Upper lobe of left lung (tissue), 6 donors: Measurements from ENCODE around the gene TRIM75. TPM values are rescaled to one million over a fixed set of nuclear protein-coding genes. Genes with fewer than 3 reads are reported as not detected.
"Not testable (repeated sequence)": the region's sequence is repeated elsewhere in the genome, so short reads cannot be mapped to it uniquely, and the experiment has no call there.

Experiments
- ATAC-seq, 2 donors: fragments of 200-7000 bp; cut with Tn5 transposase; one replicate each; pipeline ENCODE4 v1.9.1; 2022; ENCODE audit warnings: mild to moderate bottlenecking in 2 of 2, moderate library complexity in 2 of 2; ENCODE audit not compliant: low FRiP score in 2 of 2
- DNase-seq, 2 donors: peaks; one replicate each; pipeline ENCODE4 v3.0.0-alpha.2; 2019 to 2020
- H3K27ac ChIP-seq, 4 donors: fragments of 200-600 bp; sonication (generic); one replicate each; pipeline ENCODE4 v1.5.1; 2016 to 2019
- H3K27me3 ChIP-seq, 4 donors: fragments of 200-600 bp; sonication (generic); one replicate each; pipeline ENCODE4 v1.5.1; 2017 to 2019
- H3K36me3 ChIP-seq, 4 donors: fragments of 200-600 bp; sonication (generic); one replicate each; pipeline ENCODE4 v1.5.1; 2016 to 2019
- H3K4me1 ChIP-seq, 4 donors: fragments of 200-600 bp; sonication (generic); one replicate each; pipeline ENCODE4 v1.5.1; 2018 to 2019
- H3K4me3 ChIP-seq, 4 donors: fragments of 200-600 bp; sonication (generic); one replicate each; pipeline ENCODE4 v1.5.1; 2017 to 2019; ENCODE audit warnings: mild to moderate bottlenecking in 2 of 4, moderate library complexity in 1 of 4
- H3K9me3 ChIP-seq, 4 donors: fragments of 200-600 bp; sonication (generic); one replicate each; pipeline ENCODE4 v1.5.1; 2018 to 2019
- CTCF ChIP-seq, 6 experiments: fragments of 450-650 bp in 4 of 6; fragments of 200-600 bp in 2 of 6; sonication (generic) in 2 of 6; IDR thresholded peaks; one replicate each; pipeline ENCODE4 v1.5.1; 2016 to 2019; ENCODE audit warnings: antibody characterized with exemption in 6 of 6
- EP300 ChIP-seq, 4 donors: sonication (generic); formaldehyde crosslinking; IDR thresholded peaks; one replicate each; pipeline ENCODE4 v1.5.1; 2017; ENCODE audit warnings: antibody characterized with exemption in 4 of 4, control low read depth in 2 of 4
- POLR2A ChIP-seq, 4 donors: fragments of 450-650 bp; IDR thresholded peaks; one replicate each; pipeline ENCODE4 v1.5.1; 2016 to 2017; ENCODE audit warnings: antibody characterized with exemption in 4 of 4, mild to moderate bottlenecking in 2 of 4
- POLR2AphosphoS5 ChIP-seq, 2 donors: sonication (generic); formaldehyde crosslinking; IDR thresholded peaks; one replicate each; pipeline ENCODE4 v1.5.1; 2017; ENCODE audit warnings: antibody characterized with exemption in 2 of 2
- WGBS, 2 donors: methylation state at CpG; one replicate each; pipeline ENCODE4 v1.1.5; 2017 to 2018; 5-methylcytosine and 5-hydroxymethylcytosine counted together
- total RNA-seq, 6 donors: library from RNA; depleted of rRNA in 4 of 6; stranded (reverse); fragments of >200 nt in 4 of 6; gene quantifications; one replicate each; pipeline versions ENCODE4 v1.1.0 to v1.2.1, GENCODE V29; 2016 to 2021
- donor health status: DM: no; HTN: no; CAD: no; lungs with moderate emphysema.
- donor health status: DM: no; HTN: yes; CAD: no; lungs with severe emphysema.

The TRIM75 gene
- total RNA-seq, 6 donors from 2014 or later: not detected

- WGBS, 2 donors: 67 to 80% methylated on average over 1 to 2 of the region's 2 CpGs
- ATAC-seq: no peak
- no peaks in the 10 kb centered on the region for H3K9me3 ChIP-seq
- H3K36me3 ChIP-seq: no peaks in the 10 kb centered on the region
- TF ChIP-seq EP300 (IDR thresholded peaks at IDR 0.05): no peak
- no peak for TF ChIP-seq POLR2A (IDR thresholded peaks at IDR 0.05)
- TF ChIP-seq POLR2AphosphoS5 (IDR thresholded peaks at IDR 0.05): no peak
- no peak overlapping the region for H3K27ac ChIP-seq
- H3K4me3 ChIP-seq: no peak overlapping the region
- H3K27me3 ChIP-seq: no peaks in the 10 kb centered on the region
- H3K4me1 ChIP-seq: no peaks in the 10 kb centered on the region
- DNase-seq: no peak
Measured at GRCh38 chr4:165058666-165059065, 5.0 kb downstream of the TRIM75 start.

- ATAC-seq (no peak), DNase-seq (no peak)
- H3K36me3 ChIP-seq: no peaks in the 10 kb centered on the region
- H3K4me3 ChIP-seq: no peak overlapping the region
- TF ChIP-seq POLR2A (IDR thresholded peaks at IDR 0.05) (no peak), EP300 (IDR thresholded peaks at IDR 0.05) (no peak), CTCF (IDR thresholded peaks at IDR 0.05) (no peak), POLR2AphosphoS5 (IDR thresholded peaks at IDR 0.05) (no peak)
- no peaks in the 10 kb centered on the region for H3K27me3 ChIP-seq
- H3K9me3 ChIP-seq: no peaks in the 10 kb centered on the region
- H3K4me1 ChIP-seq: no peaks in the 10 kb centered on the region
- H3K27ac ChIP-seq: no peak overlapping the region
- 74 to 78% methylated on average over 4 of the region's 4 CpGs for WGBS, 2 donors
Measured at GRCh38 chr4:165059386-165059785, 5.7 kb downstream of the TRIM75 start.

- no peak for ATAC-seq
- no peak for DNase-seq
Measured at GRCh38 chr4:165060938-165061337, 7.3 kb downstream of the TRIM75 start.

GRCh38 chr4:165070560-165070959 is 16.9 kb downstream of the TRIM75 start:
- Histone ChIP-seq H3K4me3 (no peak overlapping the region), H3K4me1 (no peaks in the 10 kb centered on the region), H3K9me3 (no peaks in the 10 kb centered on the region), H3K27me3 (no peaks in the 10 kb centered on the region), H3K27ac (no peak overlapping the region), H3K36me3 (peaks cover 0 to 3% (median 1%) of the 10 kb centered on the region in 4 donors)
- WGBS, 2 donors: 74 to 78% methylated on average over 1 of the region's 1 CpG
- no peak for TF ChIP-seq POLR2AphosphoS5 (IDR thresholded peaks at IDR 0.05)
- no peak for TF ChIP-seq CTCF (IDR thresholded peaks at IDR 0.05)
- TF ChIP-seq EP300 (IDR thresholded peaks at IDR 0.05): no peak
- TF ChIP-seq POLR2A (IDR thresholded peaks at IDR 0.05): no peak
- ATAC-seq: no peak
- DNase-seq: no peak

More at GRCh38 chr4:165060938-165061337, 7.3 kb downstream of the TRIM75 start:
- H3K9me3 ChIP-seq: no peaks in the 10 kb centered on the region
- no peak overlapping the region for H3K27ac ChIP-seq
- H3K4me1 ChIP-seq: no peaks in the 10 kb centered on the region
- no peaks in the 10 kb centered on the region for H3K27me3 ChIP-seq
- no peak for TF ChIP-seq CTCF (IDR thresholded peaks at IDR 0.05)
- H3K36me3 ChIP-seq: no peaks in the 10 kb centered on the region
- 73 to 74% methylated on average over 1 of the region's 1 CpG for WGBS, 2 donors
- no peak overlapping the region for H3K4me3 ChIP-seq

GRCh38 chr4:165073346-165073745 is 19.7 kb downstream of the TRIM75 start:
- not testable (repeated sequence) for H3K27ac ChIP-seq, H3K9me3 ChIP-seq, H3K27me3 ChIP-seq, H3K4me3 ChIP-seq, ATAC-seq, DNase-seq, H3K4me1 ChIP-seq
- WGBS, 2 donors: 67 to 77% methylated on average over 11 of the region's 11 CpGs
- H3K36me3 ChIP-seq: peaks cover 0 to 22% (median 9%) of the 10 kb centered on the region in 4 donors

- Histone ChIP-seq H3K9me3 (no peaks in the 10 kb centered on the region), H3K4me3 (no peak overlapping the region), H3K4me1 (no peaks in the 10 kb centered on the region), H3K36me3 (peaks cover 0 to 49% (median 14%) of the 10 kb centered on the region in 4 donors), H3K27ac (no peak overlapping the region), H3K27me3 (no peaks in the 10 kb centered on the region)
- no peak for TF ChIP-seq POLR2A (IDR thresholded peaks at IDR 0.05)
- no peak for TF ChIP-seq POLR2AphosphoS5 (IDR thresholded peaks at IDR 0.05)
- no peak for TF ChIP-seq EP300 (IDR thresholded peaks at IDR 0.05)
- TF ChIP-seq CTCF (IDR thresholded peaks at IDR 0.05): no peak
- WGBS, 2 donors: 94 to 96% methylated on average over 5 of the region's 5 CpGs
- no peak for DNase-seq
- ATAC-seq: no peak
Measured at GRCh38 chr4:165077034-165077578, 23.4 kb downstream of the TRIM75 start.
